IPS DF 6.9 (cell line): ENCODE results near the gene CHN2.

Experiments
- DNase-seq: peaks from one replicate; pipeline ENCODE4 v3.0.0-alpha.2; 2013; ENCODE audit warnings: low read depth, low spot score
- H3K27ac ChIP-seq: one replicate; pipeline ENCODE4 v1.5.1; 2013; ENCODE audit warnings: low read length, control low read depth
- H3K27me3 ChIP-seq: 2 replicates; pipeline ENCODE4 v1.6.1; 2013; ENCODE audit warnings: mild to moderate bottlenecking, low read length; ENCODE audit not compliant: control insufficient read depth, insufficient read depth
- H3K36me3 ChIP-seq: 2 replicates; pipeline ENCODE4 v1.6.1; 2013; ENCODE audit warnings: low read length; ENCODE audit not compliant: control insufficient read depth, insufficient read depth
- H3K4me1 ChIP-seq: 2 replicates; pipeline ENCODE4 v1.6.1; 2013; ENCODE audit warnings: low read length; ENCODE audit not compliant: control insufficient read depth, insufficient read depth
- H3K4me3 ChIP-seq: 2 replicates; pipeline ENCODE4 v1.5.1; 2013; ENCODE audit warnings: mild to moderate bottlenecking, low read length
- H3K9me3 ChIP-seq: 2 replicates; pipeline ENCODE4 v1.6.1; 2013; ENCODE audit warnings: low read length, inconsistent platforms; ENCODE audit not compliant: control insufficient read depth, insufficient read depth
- WGBS: extraction: QIAGEN DNeasy Blood & Tissue Kit; methylation state at CpG from one replicate; pipeline ENCODE4 v1.1.7; 2013; ENCODE audit warnings: mixed read lengths, missing lambda C conversion rate; ENCODE audit not compliant: insufficient read length, insufficient coverage; 5-methylcytosine and 5-hydroxymethylcytosine counted together

The CHN2 gene

DNA sequence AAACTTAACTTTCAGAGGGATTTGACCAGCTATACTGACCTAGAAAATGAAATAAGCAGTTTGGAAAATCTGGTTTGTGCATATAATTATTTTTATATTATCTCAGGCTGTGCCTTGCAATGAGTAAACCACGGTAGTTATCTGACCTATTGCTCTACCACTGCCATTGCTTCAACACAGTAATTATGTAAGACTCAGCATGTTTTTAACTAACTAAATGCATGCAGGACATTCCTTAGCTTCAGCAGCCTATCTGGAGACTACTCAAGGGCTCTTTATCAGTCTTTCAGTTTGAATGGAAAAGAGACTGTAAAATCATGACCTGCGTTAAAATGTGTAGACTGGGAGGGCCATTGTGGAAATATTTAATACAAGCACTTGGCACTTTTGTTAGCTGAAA, 22.5 kb downstream of the CHN2 start:
- Histone ChIP-seq H3K27ac (no peak overlapping the region), H3K4me1 (no peaks in the 10 kb centered on the region), H3K4me3 (no peak overlapping the region), H3K9me3 (no peaks in the 10 kb centered on the region; the same call in 1 of the 2 replicates), H3K36me3 (no peaks in the 10 kb centered on the region), H3K27me3 (no peaks in the 10 kb centered on the region)
- WGBS = no CpG with 5 or more reads among the region's 2 CpGs
- DNase-seq = no peak

DNA sequence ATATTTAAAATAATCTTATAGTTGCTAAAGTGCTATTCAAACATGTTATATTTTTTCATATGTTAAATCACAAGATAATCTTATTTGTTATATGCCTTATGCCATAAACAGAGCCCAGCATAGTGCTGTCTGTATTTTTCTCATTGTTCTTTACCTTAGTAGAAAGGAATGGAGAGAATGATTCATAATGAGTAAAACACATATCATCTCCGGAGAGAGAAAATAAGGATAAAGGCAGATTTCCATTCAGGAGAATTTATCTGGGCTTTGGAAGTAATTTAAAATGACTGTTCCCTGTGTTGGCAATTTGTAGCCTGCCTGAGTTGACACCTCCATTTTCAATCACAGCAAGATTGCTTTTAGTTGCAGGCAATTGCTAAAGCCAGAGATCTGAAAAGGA, 30.2 kb downstream of the CHN2 start:
- H3K27ac ChIP-seq = no peak overlapping the region
- H3K36me3 ChIP-seq = no peaks in the 10 kb centered on the region
- WGBS = no CpG with 5 or more reads among the region's 1 CpG
- H3K27me3 ChIP-seq = no peaks in the 10 kb centered on the region
- no peaks in the 10 kb centered on the region for H3K9me3 ChIP-seq
- H3K4me3 ChIP-seq = no peak overlapping the region
- H3K4me1 ChIP-seq = no peaks in the 10 kb centered on the region
- DNase-seq = no peak

DNA sequence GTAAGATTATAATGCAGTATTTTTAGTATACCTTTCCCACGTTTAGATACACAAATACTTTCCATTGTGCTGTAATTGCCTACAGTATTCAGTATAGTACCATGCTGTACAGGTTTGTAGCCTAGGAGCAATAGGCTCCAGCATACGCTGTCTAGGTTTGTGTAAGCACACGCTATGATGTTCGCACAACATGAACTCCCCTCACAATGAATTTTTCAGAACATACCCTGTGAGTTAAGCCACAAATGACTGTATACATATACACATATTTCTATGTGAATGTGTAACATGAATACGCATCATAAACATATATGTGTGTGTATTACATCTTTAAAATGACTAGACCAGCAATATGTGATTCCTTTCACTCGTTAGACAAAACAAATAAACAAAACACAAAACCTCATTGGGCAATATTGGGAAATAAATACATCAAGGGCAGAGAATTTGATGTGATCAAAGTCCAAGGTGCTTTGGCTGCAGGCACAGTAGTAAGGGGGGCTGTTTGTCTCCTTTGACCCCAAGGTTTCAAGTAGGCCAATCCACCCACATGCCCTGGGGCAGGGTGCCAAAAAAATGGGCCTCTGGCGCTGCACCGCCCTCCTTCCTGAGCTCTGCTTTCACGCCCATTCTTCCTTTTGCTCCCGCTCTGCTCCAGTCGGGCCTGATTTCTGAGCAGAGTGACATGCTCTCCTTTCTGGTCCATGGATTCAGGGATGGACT, 33.9 kb downstream of the CHN2 start:
- no peaks in the 10 kb centered on the region for H3K36me3 ChIP-seq
- H3K4me1 ChIP-seq = no peaks in the 10 kb centered on the region
- DNase-seq = no peak
- WGBS = no CpG with 5 or more reads among the region's 11 CpGs
- H3K9me3 ChIP-seq = no peaks in the 10 kb centered on the region
- H3K27me3 ChIP-seq = no peaks in the 10 kb centered on the region
- H3K27ac ChIP-seq = no peak overlapping the region
- H3K4me3 ChIP-seq = no peak overlapping the region

DNA sequence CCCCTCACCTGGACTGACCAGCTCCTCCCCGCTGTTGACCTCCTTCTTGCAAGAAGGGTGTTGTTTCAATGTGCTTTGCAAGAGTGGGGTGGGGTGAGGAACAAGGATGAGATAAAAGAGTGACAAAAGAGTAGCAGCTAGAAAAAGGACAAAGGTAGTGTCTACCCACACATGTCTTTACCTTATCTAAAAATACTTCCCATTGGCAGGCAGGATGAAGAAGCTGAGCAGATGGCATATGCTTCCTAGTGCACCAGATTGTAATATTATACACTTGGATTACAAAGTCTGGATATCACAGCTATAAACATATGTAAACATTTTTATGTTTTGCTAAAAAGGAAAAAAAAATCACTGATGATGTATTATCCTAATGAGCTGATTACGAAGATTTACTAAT, 34.5 kb downstream of the CHN2 start:
- Histone ChIP-seq H3K36me3 (no peaks in the 10 kb centered on the region), H3K27ac (no peak overlapping the region), H3K9me3 (no peaks in the 10 kb centered on the region), H3K4me1 (no peaks in the 10 kb centered on the region), H3K27me3 (no peaks in the 10 kb centered on the region), H3K4me3 (no peak overlapping the region)
- DNase-seq = no peak
- WGBS = no CpG with 5 or more reads among the region's 2 CpGs

DNA sequence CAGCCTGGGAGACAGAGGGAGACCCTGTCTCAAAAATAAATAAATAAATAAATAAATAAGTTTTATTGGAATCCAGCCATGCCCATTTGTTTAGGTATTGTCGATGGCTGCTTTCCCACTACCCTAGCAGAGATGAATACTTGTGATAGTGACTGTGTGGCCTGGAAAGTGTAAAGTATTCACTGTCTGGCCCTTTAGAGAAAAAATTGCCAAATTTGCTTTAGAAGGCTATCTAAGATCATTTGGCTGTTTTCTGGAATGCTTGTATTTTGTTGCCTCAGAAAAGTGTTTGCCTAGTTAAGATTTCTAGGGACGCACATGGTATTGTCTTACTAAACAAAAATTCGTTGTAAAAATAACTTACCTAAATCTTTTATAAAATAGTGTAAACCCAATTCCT, 35.4 kb downstream of the CHN2 start:
- no peak overlapping the region for H3K27ac ChIP-seq
- H3K9me3 ChIP-seq = no peaks in the 10 kb centered on the region
- no peaks in the 10 kb centered on the region for H3K4me1 ChIP-seq
- no peak overlapping the region for H3K4me3 ChIP-seq
- no peaks in the 10 kb centered on the region for H3K36me3 ChIP-seq
- no peak for DNase-seq
- H3K27me3 ChIP-seq = no peaks in the 10 kb centered on the region
- WGBS = 100% methylated on average over 1 of the region's 3 CpGs

DNA sequence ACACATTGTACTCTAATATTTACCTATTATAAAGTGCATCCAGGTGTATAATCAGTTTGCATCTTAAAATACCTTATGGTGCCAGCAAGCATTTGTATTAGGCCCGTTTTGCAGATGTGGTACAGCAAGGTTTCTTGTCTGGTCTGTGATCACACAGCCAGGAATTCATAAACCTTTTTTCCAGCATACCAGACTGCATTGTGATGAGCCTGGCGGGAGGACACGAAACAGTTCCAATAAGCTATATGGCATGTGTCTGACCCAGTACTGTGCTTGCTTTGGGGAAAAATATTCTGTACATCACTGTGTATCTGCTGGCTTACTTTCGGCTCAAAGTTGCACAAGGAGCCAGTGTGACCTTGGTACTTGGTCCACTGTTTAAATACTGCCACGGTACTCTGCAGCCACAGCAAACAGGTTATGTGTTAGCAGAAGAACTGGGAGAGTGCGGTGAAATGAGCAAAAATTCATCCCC, 36.3 kb downstream of the CHN2 start:
- no peaks in the 10 kb centered on the region for H3K36me3 ChIP-seq
- H3K4me3 ChIP-seq = no peak overlapping the region
- no CpG with 5 or more reads among the region's 6 CpGs for WGBS
- H3K27ac ChIP-seq = no peak overlapping the region
- no peaks in the 10 kb centered on the region for H3K9me3 ChIP-seq
- no peak for DNase-seq
- H3K4me1 ChIP-seq = no peaks in the 10 kb centered on the region
- H3K27me3 ChIP-seq = no peaks in the 10 kb centered on the region

DNA sequence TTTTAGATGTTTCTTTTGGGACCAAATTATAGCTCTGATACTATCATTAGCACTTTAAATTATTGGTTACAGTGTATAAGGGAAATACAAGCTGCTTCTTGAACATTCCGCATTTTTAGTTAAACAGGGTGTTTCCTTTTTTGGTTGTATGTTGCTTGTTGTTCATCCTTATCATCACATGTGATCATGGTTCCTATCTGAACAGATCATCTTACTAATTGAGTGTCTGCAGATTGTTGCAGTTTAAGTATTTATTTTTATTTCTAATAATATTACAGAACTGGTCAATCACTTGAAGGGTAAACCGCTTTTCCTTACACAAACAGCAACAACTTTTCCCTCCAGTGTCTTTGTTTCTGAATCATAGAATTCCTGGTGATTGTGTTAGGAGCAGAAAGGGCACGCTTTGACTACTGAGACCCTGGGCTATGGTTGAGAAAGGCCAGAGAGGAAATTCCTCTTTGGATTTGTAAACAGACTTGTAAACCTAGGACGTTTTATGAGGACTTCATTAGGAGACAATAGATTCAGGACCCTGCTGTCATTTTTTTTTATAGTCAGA, 37.2 kb downstream of the CHN2 start:
- Histone ChIP-seq H3K4me1 (no peaks in the 10 kb centered on the region), H3K9me3 (no peaks in the 10 kb centered on the region), H3K27ac (no peak overlapping the region), H3K36me3 (no peaks in the 10 kb centered on the region), H3K27me3 (no peaks in the 10 kb centered on the region), H3K4me3 (no peak overlapping the region)
- no CpG with 5 or more reads among the region's 4 CpGs for WGBS
- DNase-seq = no peak

DNA sequence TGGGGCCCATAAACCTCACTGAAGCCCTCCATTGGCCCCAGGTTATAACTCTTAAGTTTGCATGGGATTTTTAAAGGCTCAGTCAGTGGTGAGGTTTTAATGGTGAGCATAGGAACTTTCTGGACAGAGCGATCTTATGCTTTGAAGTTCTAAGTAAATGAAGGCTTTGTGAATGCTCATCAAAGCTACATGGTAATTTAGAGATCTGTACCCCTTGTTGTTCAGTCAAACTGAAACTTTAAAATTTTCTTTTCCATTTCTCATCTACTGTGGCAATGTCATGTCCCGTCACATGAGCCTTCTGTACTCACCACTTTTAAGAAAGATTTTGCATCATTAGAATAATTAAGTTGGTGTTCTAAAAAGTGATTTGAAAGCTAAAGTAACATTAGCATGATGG, 39.9 kb downstream of the CHN2 start:
- no peak for DNase-seq
- no peak overlapping the region for H3K27ac ChIP-seq
- no peaks in the 10 kb centered on the region for H3K36me3 ChIP-seq
- no CpG with 5 or more reads among the region's 2 CpGs for WGBS
- H3K9me3 ChIP-seq = no peaks in the 10 kb centered on the region
- no peaks in the 10 kb centered on the region for H3K4me1 ChIP-seq
- H3K4me3 ChIP-seq = no peak overlapping the region
- H3K27me3 ChIP-seq = no peaks in the 10 kb centered on the region

DNA sequence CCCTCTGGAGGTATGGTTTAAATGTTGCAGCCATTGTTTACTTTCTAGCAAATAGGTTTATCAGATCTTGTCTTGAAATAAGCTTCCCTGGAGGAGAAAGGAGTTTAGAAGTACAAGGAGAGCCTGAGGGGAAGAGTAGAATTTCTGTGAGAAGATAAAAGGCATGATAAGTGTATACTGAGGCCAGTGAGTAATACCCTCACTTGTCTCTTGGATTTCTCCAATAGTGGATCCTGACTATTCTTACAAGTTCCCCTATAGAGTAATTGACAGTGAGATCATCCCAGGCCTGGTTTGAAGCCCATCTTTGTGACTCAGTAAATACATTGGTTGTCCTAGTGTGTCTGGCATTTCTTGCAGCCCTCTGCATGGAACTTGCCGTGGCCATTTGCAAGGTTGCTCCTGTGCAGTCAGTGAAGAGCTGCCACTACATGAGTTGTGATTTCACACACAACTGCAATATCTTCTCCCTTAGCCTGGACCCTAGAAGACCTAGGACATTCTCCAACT, 41.6 kb downstream of the CHN2 start:
- no CpG with 5 or more reads among the region's 1 CpG for WGBS
- H3K36me3 ChIP-seq = no peaks in the 10 kb centered on the region
- H3K27me3 ChIP-seq = no peaks in the 10 kb centered on the region
- no peak overlapping the region for H3K27ac ChIP-seq
- no peak for DNase-seq
- H3K4me3 ChIP-seq = no peak overlapping the region
- no peaks in the 10 kb centered on the region for H3K9me3 ChIP-seq
- H3K4me1 ChIP-seq = no peaks in the 10 kb centered on the region

DNA sequence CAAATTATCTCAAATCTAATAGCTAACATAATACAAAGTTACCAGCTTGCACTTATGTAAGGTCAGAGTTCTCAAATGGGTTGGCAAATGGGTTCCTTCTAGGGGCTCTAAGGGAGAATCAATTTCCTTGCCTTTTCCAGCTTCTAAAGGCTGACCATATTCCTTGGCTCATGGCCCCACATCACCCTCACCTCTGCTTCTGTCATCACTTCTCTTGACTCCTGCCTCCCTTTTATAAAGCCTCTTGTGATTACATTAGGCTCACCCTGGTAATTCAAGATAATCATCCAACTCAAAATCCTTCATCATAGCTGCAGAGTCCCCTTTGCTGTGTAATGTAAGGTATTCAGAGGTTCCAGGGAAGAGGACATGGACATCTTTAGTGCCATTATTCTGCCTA, 42.1 kb downstream of the CHN2 start:
- DNase-seq = no peak
- H3K9me3 ChIP-seq = no peaks in the 10 kb centered on the region

DNA sequence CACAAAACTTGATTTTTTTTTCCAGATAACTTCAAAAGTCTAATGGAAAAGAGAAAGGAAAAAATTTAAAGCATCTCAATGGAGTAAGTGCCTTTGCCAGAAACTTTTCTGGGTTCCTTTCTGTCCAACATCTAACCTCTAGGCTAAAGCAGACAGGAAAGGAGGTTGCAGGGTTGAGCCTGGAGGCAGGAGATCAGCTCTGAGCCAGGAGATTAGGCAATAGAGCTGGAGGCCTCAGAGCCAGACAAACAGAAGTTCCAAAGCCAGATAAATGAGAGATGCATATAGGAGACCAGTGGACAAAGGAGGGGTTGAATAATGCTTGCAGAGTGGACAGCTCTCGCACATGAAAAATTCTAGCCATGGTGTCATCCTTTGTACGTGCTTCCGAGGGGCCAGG, 42.9 kb downstream of the CHN2 start:
- no peaks in the 10 kb centered on the region for H3K9me3 ChIP-seq
- no peaks in the 10 kb centered on the region for H3K36me3 ChIP-seq
- no peak overlapping the region for H3K4me3 ChIP-seq
- WGBS = no CpG with 5 or more reads among the region's 3 CpGs
- H3K27ac ChIP-seq = no peak overlapping the region
- H3K27me3 ChIP-seq = no peaks in the 10 kb centered on the region
- no peaks in the 10 kb centered on the region for H3K4me1 ChIP-seq
- DNase-seq = no peak

More for the DNA sequence above, 42.1 kb downstream of the CHN2 start:
- no peaks in the 10 kb centered on the region for H3K4me1 ChIP-seq
- no peak overlapping the region for H3K4me3 ChIP-seq
- no peaks in the 10 kb centered on the region for H3K36me3 ChIP-seq
- H3K27me3 ChIP-seq = no peaks in the 10 kb centered on the region
- H3K27ac ChIP-seq = no peak overlapping the region
